Motor neuron (in vitro differentiated cells): ENCODE data around the gene MCM9. TPM values are rescaled to one million over a fixed set of nuclear protein-coding genes. Genes with fewer than 3 reads are reported as not detected.
A peak's percentile ranks its signal among the peaks of the same experiment; 100 is the strongest.

Source experiments
- ATAC-seq, 8 experiments: fragments of 200-7000 bp; cut with Tn5 transposase; replicated peaks in 6 of 8; 2 replicates each; pipeline ENCODE4 v1.8.0; 2021; ENCODE audit warnings: mild to moderate bottlenecking in 8 of 8, moderate library complexity in 8 of 8
- H3K27ac ChIP-seq, 2 donors: fragments of 250-450 bp; sonication (Bioruptor Pico); 2 replicates each; pipeline ENCODE4 v1.9.0; 2021; ENCODE audit warnings: antibody characterized with exemption in 2 of 2, mild to moderate bottlenecking in 2 of 2, moderate library complexity in 1 of 2
- H3K4me1 ChIP-seq, 2 donors: fragments of 250-450 bp; sonication (Bioruptor Pico); replicated peaks in 1 of 2; 2 replicates each; pipeline ENCODE4 v1.6.1; 2021; ENCODE audit warnings: antibody characterized with exemption in 2 of 2, mild to moderate bottlenecking in 2 of 2, moderate library complexity in 1 of 2
- H3K4me3 ChIP-seq, 5 donors: fragments of 250-450 bp; sonication (Bioruptor Pico); 2 replicates each; pipeline ENCODE4 v1.9.0; 2021; ENCODE audit warnings: antibody characterized with exemption in 5 of 5, mild to moderate bottlenecking in 5 of 5, moderate library complexity in 4 of 5
- WGBS, 10 experiments: fragments of 450-650 bp; shearing (Covaris generic); methylation state at CpG; one replicate each; pipeline ENCODE4 v1.0.0; 2022; 5-methylcytosine and 5-hydroxymethylcytosine counted together
- in situ Hi-C, 9 experiments: fragments of 400-800 bp; cut with MboI; loops; one replicate each; pipeline ENCODE4 v1.15.0; 2021; ENCODE audit warnings: low sequenced_read_pairs in 9 of 9, low pct_unique_long_range_greater_than_20kb in 2 of 9; ENCODE audit not compliant: unreplicated experiment in 9 of 9
- total RNA-seq, 8 experiments: library from RNA; unstranded; fragments of 300-600 nt; gene quantifications; 2 replicates each; pipeline versions ENCODE4 v1.2.3 to v1.2.4, GENCODE V29; 2022

Gene MCM9
- total RNA-seq, 8 experiments from 2014 or later = 6.5 to 21.4 (median 12.7) TPM

DNA sequence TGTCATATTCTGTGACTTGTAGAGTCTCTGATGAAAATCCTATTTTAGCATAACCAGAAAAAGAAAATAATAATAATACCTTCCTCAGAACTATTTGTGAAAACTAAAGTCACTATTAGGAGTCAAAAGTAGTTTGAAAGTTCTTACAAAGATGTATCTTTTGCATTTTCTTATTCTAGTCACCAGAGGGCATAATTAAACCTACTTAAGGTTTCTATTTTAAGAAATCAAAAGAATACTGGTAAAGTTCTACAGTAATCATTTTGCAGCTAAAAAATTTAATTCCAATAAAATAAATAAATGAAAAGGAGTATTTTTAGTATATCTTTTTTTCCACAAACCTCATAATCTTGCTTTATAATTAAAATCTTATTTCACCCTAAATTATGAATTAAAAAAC is 28.0 kb upstream of the MCM9 start:
- Histone ChIP-seq H3K27ac (no peak overlapping the region), H3K4me3 (no peak overlapping the region), H3K4me1 (no peaks in the 10 kb centered on the region)
- no peak for ATAC-seq
- in situ Hi-C loops = loop anchor here in 4 of 9 experiments (10.0 to 25.0 kb wide), 2 partner anchors 149 to 152 kb away; no protein-coding TSS in a partner anchor

DNA sequence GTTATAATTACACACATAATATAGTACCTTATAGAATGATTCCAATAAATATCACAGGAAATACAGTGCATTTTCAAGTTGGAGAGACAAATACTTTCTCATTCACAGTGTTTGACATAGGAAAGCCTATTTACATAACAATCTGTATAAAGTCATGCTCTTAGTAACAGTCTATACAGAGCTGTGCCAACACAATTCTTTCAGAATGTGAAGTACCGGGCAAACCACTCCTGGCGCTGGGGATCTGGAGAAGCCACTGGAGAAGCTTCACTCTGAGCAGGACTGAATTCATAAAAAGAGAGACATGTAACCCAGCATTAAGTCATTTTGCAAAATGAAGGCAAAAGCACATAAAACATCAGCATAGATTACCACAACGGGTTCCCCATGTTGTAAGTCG is 24.9 kb upstream of the MCM9 start:
- in situ Hi-C loops = loop anchor here in 4 of 9 experiments (10.0 to 25.0 kb wide), 2 partner anchors 152 to 155 kb away; no protein-coding TSS in a partner anchor
- no peaks in the 10 kb centered on the region for H3K4me1 ChIP-seq
- WGBS, 10 experiments = 65 to 100% (median 72%) methylated on average over 1 to 4 of the region's 4 CpGs; no CpG with 5 or more reads in 2 of the 10 experiments
- no peak overlapping the region for H3K4me3 ChIP-seq
- ATAC-seq = peak in 5 of 8 experiments; percentile 47 to 99 (median 63)
- no peak overlapping the region for H3K27ac ChIP-seq

DNA sequence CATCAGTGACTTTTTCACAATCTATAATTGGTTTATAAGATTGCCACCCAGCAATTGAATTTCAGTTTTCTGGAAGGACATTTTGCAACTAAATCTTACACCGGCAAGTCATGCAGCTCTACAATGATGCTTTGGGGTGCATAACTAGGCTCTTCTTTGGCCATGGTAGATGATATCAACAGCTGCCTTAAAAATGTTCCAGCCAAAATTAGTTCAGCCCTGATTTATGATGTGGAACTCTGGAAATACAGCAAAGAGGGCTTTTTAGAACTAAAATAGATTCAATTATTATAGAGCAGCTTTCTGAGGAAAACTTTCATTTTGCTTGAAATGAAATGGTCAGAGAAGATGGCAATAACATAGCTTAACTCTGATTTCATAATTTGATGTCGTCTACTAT is 18.4 kb upstream of the MCM9 start:
- Histone ChIP-seq H3K4me3 (no peak overlapping the region), H3K27ac (no peak overlapping the region), H3K4me1 (no peaks in the 10 kb centered on the region)
- ATAC-seq = no peak
- WGBS, 10 experiments = 33 to 100% (median 82%) methylated on average over 1 to 2 of the region's 2 CpGs
- in situ Hi-C loops = loop anchor here in 3 of 9 experiments (25.0 kb wide), 1 partner anchor 159 kb away; no protein-coding TSS in a partner anchor

DNA sequence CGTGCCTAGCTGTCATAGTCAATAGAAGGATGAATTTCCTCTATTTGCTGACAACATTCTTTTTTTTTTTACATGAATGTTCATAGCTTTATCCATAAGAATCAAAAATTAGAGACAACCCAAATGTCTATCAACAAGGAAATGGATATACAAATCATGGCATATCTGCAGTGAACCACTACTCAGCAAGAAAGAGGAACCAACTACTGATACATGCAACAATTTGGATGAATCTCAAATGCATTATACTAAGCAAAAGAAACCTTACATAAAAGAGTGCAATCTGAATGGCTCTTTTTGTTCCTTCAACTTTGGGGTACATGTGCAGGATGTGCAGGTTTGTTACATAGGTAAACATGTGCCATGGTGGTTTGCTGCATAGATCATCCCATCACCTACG is 17.7 kb upstream of the MCM9 start:
- H3K4me1 ChIP-seq = no peaks in the 10 kb centered on the region
- ATAC-seq = no peak
- H3K4me3 ChIP-seq = no peak overlapping the region
- in situ Hi-C loops = loop anchor here in 3 of 9 experiments (25.0 kb wide), 1 partner anchor 160 kb away; no protein-coding TSS in a partner anchor
- H3K27ac ChIP-seq = no peak overlapping the region
- 80 to 100% (median 100%) methylated on average over 1 to 2 of the region's 2 CpGs; no CpG with 5 or more reads in 1 of the 10 experiments for WGBS, 10 experiments

DNA sequence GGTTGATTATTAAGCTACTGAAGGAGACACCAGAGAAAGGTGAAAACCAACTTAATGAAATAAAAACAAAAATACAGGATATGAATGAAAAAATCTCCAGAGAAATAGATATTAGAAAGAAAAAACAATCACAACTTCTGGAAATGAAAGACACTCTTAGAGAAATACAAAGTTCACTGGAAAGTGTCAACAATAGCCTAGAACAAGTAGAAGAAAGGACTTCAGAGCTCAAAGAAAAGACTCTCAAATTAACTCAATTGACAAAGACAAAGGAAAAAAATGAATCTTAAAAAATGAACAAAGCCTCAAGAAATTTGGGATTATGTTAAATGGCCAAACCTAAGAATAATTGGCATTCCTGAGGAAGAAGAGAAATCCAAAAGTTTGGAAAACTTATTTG is 10.3 kb upstream of the MCM9 start:
- Histone ChIP-seq H3K27ac (no peak overlapping the region), H3K4me1 (no peaks in the 10 kb centered on the region), H3K4me3 (no peak overlapping the region)
- in situ Hi-C loops = no loop called here
- ATAC-seq = no peak

DNA sequence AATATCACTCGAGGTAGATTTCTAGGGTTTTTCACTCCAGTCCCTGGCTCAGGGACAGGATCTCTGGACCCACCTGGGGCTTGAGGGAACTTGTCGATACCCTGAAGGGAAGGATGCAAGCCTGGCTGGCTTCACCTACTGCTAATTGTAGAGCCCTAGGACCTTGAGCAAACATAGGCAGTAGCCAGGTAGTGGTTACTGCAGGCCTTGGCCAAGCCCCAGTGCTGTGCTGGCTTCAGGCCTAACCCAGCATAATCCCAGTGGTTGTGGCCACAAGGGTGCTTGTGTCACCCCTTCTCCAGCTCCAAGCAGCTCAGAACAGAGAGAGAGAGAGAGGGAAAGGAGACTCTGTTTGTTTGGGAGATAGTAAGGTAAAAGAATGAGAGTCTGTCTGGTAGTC is 5.8 kb upstream of the MCM9 start:
- WGBS, 10 experiments = 100% methylated on average over 1 to 2 of the region's 2 CpGs; no CpG with 5 or more reads in 6 of the 10 experiments

DNA sequence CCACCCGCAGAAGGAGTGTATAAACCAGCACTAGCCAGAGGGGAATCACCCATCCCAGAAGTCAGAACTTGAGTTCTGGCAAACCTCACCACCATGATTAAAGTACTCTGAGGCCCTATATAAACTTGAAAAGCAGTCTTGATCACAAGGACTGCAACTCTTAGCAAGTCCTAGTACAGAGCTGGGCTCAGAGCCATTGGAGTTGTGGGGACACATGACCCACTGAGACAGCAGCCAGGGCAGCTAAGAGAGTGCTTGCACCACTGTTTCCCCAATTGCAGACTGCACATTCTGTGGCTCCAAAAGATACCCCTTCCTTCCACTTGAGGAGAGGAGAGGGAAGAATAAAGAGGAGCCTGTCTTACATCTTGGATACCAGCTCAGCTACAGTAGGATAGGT is 4.7 kb upstream of the MCM9 start:
- H3K27ac ChIP-seq = no peak overlapping the region
- no peak for ATAC-seq
- peaks cover 0 to 5% of the 10 kb centered on the region in 2 donors for H3K4me1 ChIP-seq
- in situ Hi-C loops = no loop called here
- no peak overlapping the region for H3K4me3 ChIP-seq
- 67 to 78% methylated on average over 1 of the region's 1 CpG; no CpG with 5 or more reads in 8 of the 10 experiments for WGBS, 10 experiments

More for the DNA sequence above, 5.8 kb upstream of the MCM9 start:
- in situ Hi-C loops = no loop called here
- ATAC-seq = no peak
- peaks cover 0 to 2% of the 10 kb centered on the region in 2 donors for H3K4me1 ChIP-seq
- no peak overlapping the region for H3K27ac ChIP-seq
- H3K4me3 ChIP-seq = no peak overlapping the region

DNA sequence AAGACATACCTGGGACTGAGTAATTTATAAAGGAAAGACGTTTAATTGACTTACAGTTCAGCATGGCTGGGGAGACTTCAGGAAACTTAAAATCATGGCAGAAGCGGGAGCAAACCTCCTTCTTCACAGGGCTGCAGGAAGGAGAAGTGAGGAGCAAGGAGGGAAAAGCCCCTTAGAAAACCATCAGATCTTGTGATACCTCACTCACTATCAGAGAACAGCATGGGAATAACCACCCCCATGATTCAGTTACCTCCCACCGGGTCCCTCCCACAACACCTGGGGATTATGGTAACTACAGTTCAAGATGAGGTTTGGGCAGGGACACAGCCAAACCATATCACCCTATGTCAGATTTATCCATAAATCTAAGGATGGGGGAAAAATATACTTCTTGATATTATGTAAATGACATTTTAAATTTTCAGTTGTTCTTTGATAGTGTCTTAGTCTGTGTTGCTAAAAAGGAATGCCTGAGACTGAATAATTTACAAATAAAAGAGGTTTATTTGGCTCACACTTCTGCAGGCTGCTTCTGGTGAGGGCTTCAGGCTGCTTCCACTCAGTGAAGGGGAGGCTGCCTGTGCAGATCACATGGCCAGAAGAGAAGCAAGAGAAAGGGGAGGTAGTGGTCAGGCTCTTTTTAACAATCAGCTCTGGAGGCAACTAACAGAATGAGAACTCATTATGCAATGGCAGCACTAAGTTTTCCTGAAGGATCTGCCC is 1.2 kb upstream of the MCM9 start:
- WGBS, 10 experiments = 75 to 100% (median 92%) methylated on average over 1 to 3 of the region's 3 CpGs
- no peak overlapping the region for H3K27ac ChIP-seq
- in situ Hi-C loops = no loop called here
- peaks cover 0 to 5% of the 10 kb centered on the region in 2 donors for H3K4me1 ChIP-seq
- H3K4me3 ChIP-seq = no peak overlapping the region
- no peak for ATAC-seq

DNA sequence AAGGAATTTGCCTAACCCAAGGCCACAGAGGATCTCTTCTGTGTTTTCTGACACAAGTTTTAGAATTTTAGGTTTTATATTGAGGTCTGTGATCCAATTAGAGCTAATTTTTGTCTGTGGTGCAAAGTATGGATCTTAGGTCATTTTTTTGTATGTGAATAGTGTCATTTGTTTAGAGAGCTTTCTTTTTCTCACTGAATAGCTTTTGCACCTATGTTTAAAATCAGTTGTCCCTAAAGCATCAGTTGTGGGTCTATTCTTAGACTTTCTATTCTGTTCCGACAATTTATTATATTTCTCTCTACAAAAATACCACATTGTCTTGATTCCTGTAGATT is 341 bp upstream of the MCM9 start:
- Histone ChIP-seq H3K27ac (peak overlapping the region in 1 of 2 donors; percentile 40), H3K4me1 (peaks cover 0 to 5% of the 10 kb centered on the region in 2 donors), H3K4me3 (peak overlapping the region; percentile 42 to 69 (median 56))
- 0 to 86% (median 22%) methylated on average over 1 of the region's 1 CpG; no CpG with 5 or more reads in 1 of the 10 experiments for WGBS, 10 experiments
- ATAC-seq = no peak
- in situ Hi-C loops = no loop called here

DNA sequence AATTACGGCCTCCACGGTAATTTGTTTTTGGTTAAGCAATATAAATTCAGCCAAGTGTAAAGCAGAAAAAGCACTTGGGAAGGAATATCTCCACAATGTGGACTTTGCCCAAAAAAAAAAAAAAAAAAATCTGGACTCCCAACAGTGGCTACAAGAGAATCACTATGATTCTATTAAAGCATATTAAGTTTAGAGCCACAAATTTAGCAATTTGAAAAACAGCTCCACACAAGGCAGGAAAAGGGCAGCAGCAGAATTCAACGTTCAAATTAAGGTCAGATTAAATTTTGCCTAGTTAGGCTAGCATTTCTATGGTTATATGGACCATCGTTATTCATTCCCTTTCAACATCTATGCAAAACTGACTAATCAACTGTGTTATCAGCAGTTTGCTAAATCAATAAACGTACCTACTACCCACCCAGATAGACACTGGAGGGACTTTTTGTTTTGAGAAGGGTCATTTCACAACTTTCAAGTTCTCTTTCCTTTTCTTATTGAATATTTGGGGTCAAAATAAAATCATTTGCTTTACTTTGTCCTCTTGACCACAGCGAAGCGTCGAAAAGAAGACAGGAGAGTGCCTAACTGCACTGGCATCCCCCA is 1.0 kb downstream of the MCM9 start:
- WGBS, 10 experiments = 14 to 76% (median 37%) methylated on average over 2 to 8 of the region's 8 CpGs
- no peak for ATAC-seq
- Histone ChIP-seq H3K27ac (no peak overlapping the region), H3K4me3 (peak overlapping the region; percentile 42 to 69 (median 56)), H3K4me1 (peaks cover 0 to 5% of the 10 kb centered on the region in 2 donors)
- in situ Hi-C loops = no loop called here

DNA sequence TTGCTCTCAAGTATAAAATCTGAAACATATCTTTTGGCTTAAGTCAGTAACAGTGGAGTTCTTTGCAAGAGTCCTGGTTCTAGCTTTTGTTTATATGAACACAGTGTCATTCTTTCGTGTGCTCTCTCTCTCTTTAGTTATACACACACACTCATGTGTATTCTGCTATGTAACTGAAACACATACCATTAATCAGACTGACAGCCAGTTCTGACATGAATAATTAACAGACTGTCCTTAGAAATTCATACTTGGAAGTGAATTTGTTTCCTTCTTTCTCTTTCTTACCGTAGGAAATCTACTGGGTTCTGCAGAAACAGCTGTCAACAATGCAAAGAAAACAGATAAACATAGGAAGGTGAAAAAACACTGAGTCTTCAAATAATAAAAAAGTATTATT is 2.5 kb downstream of the MCM9 start:
- peaks cover 0 to 5% of the 10 kb centered on the region in 2 donors for H3K4me1 ChIP-seq
- WGBS, 10 experiments = 20 to 100% (median 74%) methylated on average over 1 to 2 of the region's 2 CpGs; no CpG with 5 or more reads in 2 of the 10 experiments
- H3K27ac ChIP-seq = no peak overlapping the region
- ATAC-seq = no peak
- in situ Hi-C loops = no loop called here
- no peak overlapping the region for H3K4me3 ChIP-seq

DNA sequence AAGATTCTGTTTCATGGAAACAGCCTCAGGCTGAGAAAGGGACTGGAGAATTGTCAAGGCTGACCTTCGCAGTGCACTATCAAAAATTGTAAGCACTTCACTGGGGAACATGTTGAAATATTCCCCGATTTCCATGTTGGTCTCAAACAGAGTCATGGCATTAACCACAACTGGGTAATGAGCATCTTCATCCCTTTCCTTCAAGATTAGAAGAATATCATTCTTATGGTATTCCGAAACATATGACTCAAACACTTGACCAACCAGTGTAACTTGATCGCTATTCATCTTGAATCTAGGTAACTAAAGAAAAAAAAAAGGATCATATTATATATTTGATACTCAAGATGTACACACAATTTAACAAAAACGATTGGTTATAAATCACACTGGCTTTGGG is 3.5 kb downstream of the MCM9 start:
- no peak overlapping the region for H3K27ac ChIP-seq
- no peak overlapping the region for H3K4me3 ChIP-seq
- H3K4me1 ChIP-seq = peaks cover 0 to 5% of the 10 kb centered on the region in 2 donors
- ATAC-seq = no peak
- WGBS, 10 experiments = 66 to 100% (median 93%) methylated on average over 1 to 5 of the region's 5 CpGs
- in situ Hi-C loops = no loop called here

DNA sequence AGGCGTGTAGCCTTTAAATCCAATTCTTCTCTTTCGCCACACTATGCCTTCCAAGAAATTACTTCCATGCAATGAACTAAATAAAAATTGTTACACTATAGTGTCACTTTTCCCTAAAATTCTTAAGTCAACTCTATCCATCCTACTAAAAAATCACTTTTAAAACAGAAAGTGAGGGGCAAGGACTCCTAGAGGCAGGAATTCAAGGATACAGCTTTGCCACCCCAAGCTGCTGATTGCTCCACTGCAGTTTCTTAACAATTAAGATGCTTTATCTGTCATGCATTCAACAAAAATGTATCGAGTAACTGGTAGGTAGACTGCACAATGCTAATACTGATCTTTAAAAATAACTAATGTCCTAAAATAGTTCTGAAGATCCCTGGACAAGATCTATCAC is 4.3 kb downstream of the MCM9 start:
- Histone ChIP-seq H3K4me3 (no peak overlapping the region), H3K27ac (no peak overlapping the region), H3K4me1 (peaks cover 0 to 3% of the 10 kb centered on the region in 2 donors)
- WGBS, 10 experiments = 96 to 100% (median 100%) methylated on average over 1 to 3 of the region's 3 CpGs; no CpG with 5 or more reads in 1 of the 10 experiments
- no peak for ATAC-seq
- in situ Hi-C loops = no loop called here
